HepG2 (cell line): Measurements from ENCODE around the gene PTPRC. TPM values are rescaled to one million over a fixed set of nuclear protein-coding genes. Genes with fewer than 3 reads are reported as not detected.

Experiments
- ATAC-seq: fragments of 200-7000 bp; cut with Tn5 transposase; 3 replicates; pipeline ENCODE4 v1.9.1; 2020; ENCODE audit warnings: mild to moderate bottlenecking, moderate library complexity
- BruUV-seq: library from RNA; stranded (reverse); fragments of 400-500 nt; replicated peaks from 2 replicates; lab custom pipeline; 2021; lab: Mats Ljungman, UMichigan
- CTCF ChIA-PET: fragments of 300-600 bp; formaldehyde crosslinking; extraction: SDS; loops from one replicate; lab custom pipeline; 2021; ENCODE audit warnings: low total read pairs, inconsistent platforms, low intra/inter-chr PET ratio; lab: Yijun Ruan, JAX
- POLR2A ChIA-PET: fragments of 350-600 bp; sonication (Branson Sonifier 250); formaldehyde crosslinking; loops from one replicate; lab custom pipeline; 2020; ENCODE audit warnings: antibody characterized with exemption, inconsistent platforms; lab: Yijun Ruan, JAX
- DNase-seq: peaks from one replicate; pipeline ENCODE4 v3.0.0-alpha.2; 2015; ENCODE audit warnings: low spot score
- FAIRE-seq: peaks from 3 replicates; lab custom pipeline; 2011; peaks lifted over from hg19 to GRCh38; lab: Jason Lieb, UNC
- H2AFZ ChIP-seq: one replicate; pipeline ENCODE4 v1.6.1; 2011; ENCODE audit warnings: low read length, inconsistent platforms
- H3K27ac ChIP-seq: fragments of 300-600 bp; 3 replicates; pipeline ENCODE4 v1.8.0; 2011; ENCODE audit warnings: mixed run types, mild to moderate bottlenecking, mixed read lengths, low read length, inconsistent platforms; ENCODE audit not compliant: insufficient read depth; ENCODE audit errors: extremely low read length
- H3K27me3 ChIP-seq, 2 experiments: fragments of 200-600 bp in 1 of 2; 2 replicates in 1 of 2; 3 replicates in 1 of 2; pipeline versions ENCODE4 v1.6.0 to v1.8.0; 2011; ENCODE audit warnings: low read length in 2 of 2, mild to moderate bottlenecking in 2 of 2, moderate library complexity in 2 of 2, inconsistent platforms in 1 of 2; ENCODE audit not compliant: insufficient read depth in 2 of 2, control insufficient read depth in 1 of 2
- H3K36me3 ChIP-seq, 2 experiments: fragments of 200-600 bp in 1 of 2; replicated peaks in 1 of 2; 2 replicates in 1 of 2; 3 replicates in 1 of 2; pipeline versions ENCODE4 v1.5.1 to v1.8.0; 2011; ENCODE audit warnings: low read length in 2 of 2, inconsistent platforms in 1 of 2; ENCODE audit not compliant: insufficient read depth in 2 of 2, control insufficient read depth in 1 of 2
- H3K4me1 ChIP-seq: 2 replicates; pipeline ENCODE4 v1.5.1; 2012; ENCODE audit warnings: low read length, inconsistent platforms; ENCODE audit not compliant: insufficient read depth
- H3K4me2 ChIP-seq: 2 replicates; pipeline ENCODE4 v1.6.0; 2011; ENCODE audit warnings: low read depth, low read length, inconsistent platforms
- H3K4me3 ChIP-seq, 3 experiments: fragments of 200-600 bp in 1 of 3; sonication (generic), shearing (Covaris generic) in 1 of 3; replicated peaks in 1 of 3; 2 replicates each; pipeline ENCODE4 v1.5.1; 2011 to 2016; ENCODE audit warnings: low read length in 3 of 3, inconsistent platforms in 2 of 3, low read depth in 2 of 3, mild to moderate bottlenecking in 2 of 3, control low read depth in 1 of 3, mixed read lengths in 1 of 3; ENCODE audit not compliant: insufficient read depth in 1 of 3
- H3K79me2 ChIP-seq: one replicate; pipeline ENCODE4 v1.6.1; 2011; ENCODE audit warnings: low read length, inconsistent platforms; ENCODE audit not compliant: insufficient read depth
- H3K9ac ChIP-seq: 2 replicates; pipeline ENCODE4 v1.6.0; 2011; ENCODE audit warnings: mild to moderate bottlenecking, low read depth, low read length, inconsistent platforms; ENCODE audit not compliant: insufficient read depth
- H3K9me3 ChIP-seq: 2 replicates; pipeline ENCODE4 v1.5.1; 2012; ENCODE audit warnings: mild to moderate bottlenecking, low read length
- H4K20me1 ChIP-seq: 2 replicates; pipeline ENCODE4 v1.6.0; 2011; ENCODE audit warnings: inconsistent platforms, mild to moderate bottlenecking, low read length, moderate library complexity; ENCODE audit not compliant: insufficient read depth
- FOXK1 ChIP-seq: sonication (generic); formaldehyde crosslinking; IDR thresholded peaks from 2 replicates; pipeline ENCODE4 v1.4.0; 2020; ENCODE audit warnings: low read depth, missing genetic modification reagents, borderline replicate concordance
- GPBP1L1 ChIP-seq: sonication (generic); formaldehyde crosslinking; IDR thresholded peaks from 2 replicates; pipeline ENCODE4 v1.5.0; 2020; ENCODE audit warnings: mild to moderate bottlenecking, missing genetic modification reagents
- MYNN ChIP-seq: sonication (generic); formaldehyde crosslinking; IDR thresholded peaks from 2 replicates; pipeline ENCODE4 v1.4.0; 2020; ENCODE audit warnings: mild to moderate bottlenecking, low read depth, missing genetic modification reagents
- RBM22 ChIP-seq: fragments of 200-400 bp; formaldehyde crosslinking; optimal IDR thresholded peaks from 2 replicates; pipeline ENCODE3; 2017; ENCODE audit warnings: mild to moderate bottlenecking, low read length, moderate library complexity
- RELA ChIP-seq: sonication (generic); formaldehyde crosslinking; IDR thresholded peaks from 2 replicates; pipeline ENCODE4 v1.4.0; 2020; ENCODE audit warnings: missing genetic modification reagents
- TMF1 ChIP-seq: sonication (generic); formaldehyde crosslinking; IDR thresholded peaks from 2 replicates; pipeline ENCODE4 v1.8.1; 2022; ENCODE audit warnings: low read depth, missing genetic modification reagents
- TRIM24 ChIP-seq: sonication (generic); formaldehyde crosslinking; IDR thresholded peaks from 2 replicates; pipeline ENCODE4 v1.8.0; 2022; ENCODE audit warnings: mild to moderate bottlenecking, missing genetic modification reagents
- ZBTB7B ChIP-seq: sonication (generic); formaldehyde crosslinking; IDR thresholded peaks from 2 replicates; pipeline ENCODE4 v1.4.0; 2020; ENCODE audit warnings: missing genetic modification reagents
- ZNF557 ChIP-seq: sonication (generic); formaldehyde crosslinking; IDR thresholded peaks from 2 replicates; pipeline ENCODE4 v1.4.0; 2020; ENCODE audit warnings: missing genetic modification reagents
- WGBS: methylation state at CpG from one replicate; pipeline ENCODE4 v1.1.6; 2017; ENCODE audit warnings: low lambda C conversion rate; 5-methylcytosine and 5-hydroxymethylcytosine counted together
- in situ Hi-C: cut with HindIII; loops from 2 replicates; pipeline ENCODE4 v1.10.0; 2017; ENCODE audit warnings: low pct_unique_long_range_greater_than_20kb; ENCODE audit not compliant: extremely low pct_ligation_motif_present
- intact Hi-C: fragments of 100-400 bp; cut with micrococcal nuclease; formaldehyde crosslinking; loops from one replicate; pipeline ENCODE4 v1.10.0; 2022; ENCODE audit not compliant: unreplicated experiment
- polyA plus RNA-seq, 8 experiments: library from polyadenylated mRNA; depleted of rRNA in 3 of 8; stranded (reverse) in 7 of 8; unstranded in 1 of 8; fragments of >200 nt; fragmentation: Illumina TruSeq in 4 of 8; extraction: Trizol in 4 of 8; gene quantifications; 2 replicates each; pipeline versions ENCODE4 v1.2.1 to v1.2.3, GENCODE V29; 2011 to 2016; ENCODE audit warnings: low read depth in 4 of 8, missing spikeins in 1 of 8, mixed read lengths in 1 of 8; ENCODE audit not compliant: insufficient read depth in 1 of 8
- total RNA-seq, 5 experiments: library from RNA; depleted of rRNA; stranded (reverse); fragments of >200 nt; fragmentation: Illumina TruSeq; extraction: Trizol; gene quantifications; 2 replicates each; pipeline ENCODE4 v1.2.3, GENCODE V29; 2016; ENCODE audit warnings: low read depth in 1 of 5

Gene PTPRC
- total and polyA plus RNA-seq, 2 of the 13 experiments (the other 11 are each of a cell fraction or from before 2014, with no cell fraction given) = not detected

- H3K4me1 ChIP-seq = no peaks in the 10 kb centered on the region
- no peaks in the 10 kb centered on the region for H4K20me1 ChIP-seq
- no peak overlapping the region for H3K27ac ChIP-seq
- in situ Hi-C loops = loop anchor here (25.0 kb wide), 1 partner anchor 592 kb away; no protein-coding TSS in a partner anchor
- CTCF ChIA-PET = no interaction called here
- no peak overlapping the region for H2AFZ ChIP-seq
- FAIRE-seq (no peak), DNase-seq (no peak), ATAC-seq (no peak)
- H3K9ac ChIP-seq = no peak overlapping the region
- H3K9me3 ChIP-seq = no peaks in the 10 kb centered on the region
- H3K79me2 ChIP-seq = no peaks in the 10 kb centered on the region
- no peak for TF ChIP-seq RBM22
- no peak for TF ChIP-seq ZBTB7B
- TF ChIP-seq FOXK1 (CRISPR knock-in tag) = no peak
- no peak for TF ChIP-seq TRIM24 (CRISPR knock-in tag)
- no peak for TF ChIP-seq RELA (CRISPR knock-in tag)
- no peak for TF ChIP-seq TMF1 (CRISPR knock-in tag)
- no peak for TF ChIP-seq MYNN (CRISPR knock-in tag)
- no peak for TF ChIP-seq GPBP1L1 (CRISPR knock-in tag)
- no peak for TF ChIP-seq ZNF557 (CRISPR knock-in tag)
- BruUV-seq = no TSS peak
- POLR2A ChIA-PET = no interaction called here
- H3K36me3 ChIP-seq = no peaks in the 10 kb centered on the region
- intact Hi-C loops = no loop called here
- no peak overlapping the region for H3K4me3 ChIP-seq
- H3K27me3 ChIP-seq = no peaks in the 10 kb centered on the region
- no peak overlapping the region for H3K4me2 ChIP-seq
- 63% methylated on average over 12 of the region's 12 CpGs for WGBS
Observed at GRCh38 chr1:198678901-198679329, 40.1 kb downstream of the PTPRC start.
